Measurements from ENCODE around the gene PTPRT. TPM values are rescaled to one million over a fixed set of nuclear protein-coding genes. Genes with fewer than 3 reads are reported as not detected.

The PTPRT gene
- total and polyA plus RNA-seq, 2 experiments from 2014 or later = not detected

- no peaks in the 10 kb centered on the region for H3K27me3 ChIP-seq (ENCODE audit: insufficient read depth)
- H3F3A ChIP-seq (replicated peaks; ENCODE audit: low read depth) = no peaks in the 10 kb centered on the region
- no peaks in the 10 kb centered on the region for H3K79me2 ChIP-seq (replicated peaks; ENCODE audit: insufficient read depth)
- Mint-ChIP-seq H3K27me3 (ENCODE audit: insufficient read depth, low read depth, poor library complexity) (peaks cover 3% of the 10 kb centered on the region), H3K4me1 (no peaks in the 10 kb centered on the region), H3K36me3 (ENCODE audit: low read depth) (peaks cover 34% of the 10 kb centered on the region), H3K4me3 (no peak overlapping the region), H3K27ac (no peak overlapping the region), H3K9me3 (peaks cover 96% of the 10 kb centered on the region)
- DNase-seq (ENCODE audit: low spot score) = no peak
- H4K20me1 ChIP-seq (replicated peaks; ENCODE audit: insufficient read depth) = no peaks in the 10 kb centered on the region
- TF ChIP-seq, protein P1, sequence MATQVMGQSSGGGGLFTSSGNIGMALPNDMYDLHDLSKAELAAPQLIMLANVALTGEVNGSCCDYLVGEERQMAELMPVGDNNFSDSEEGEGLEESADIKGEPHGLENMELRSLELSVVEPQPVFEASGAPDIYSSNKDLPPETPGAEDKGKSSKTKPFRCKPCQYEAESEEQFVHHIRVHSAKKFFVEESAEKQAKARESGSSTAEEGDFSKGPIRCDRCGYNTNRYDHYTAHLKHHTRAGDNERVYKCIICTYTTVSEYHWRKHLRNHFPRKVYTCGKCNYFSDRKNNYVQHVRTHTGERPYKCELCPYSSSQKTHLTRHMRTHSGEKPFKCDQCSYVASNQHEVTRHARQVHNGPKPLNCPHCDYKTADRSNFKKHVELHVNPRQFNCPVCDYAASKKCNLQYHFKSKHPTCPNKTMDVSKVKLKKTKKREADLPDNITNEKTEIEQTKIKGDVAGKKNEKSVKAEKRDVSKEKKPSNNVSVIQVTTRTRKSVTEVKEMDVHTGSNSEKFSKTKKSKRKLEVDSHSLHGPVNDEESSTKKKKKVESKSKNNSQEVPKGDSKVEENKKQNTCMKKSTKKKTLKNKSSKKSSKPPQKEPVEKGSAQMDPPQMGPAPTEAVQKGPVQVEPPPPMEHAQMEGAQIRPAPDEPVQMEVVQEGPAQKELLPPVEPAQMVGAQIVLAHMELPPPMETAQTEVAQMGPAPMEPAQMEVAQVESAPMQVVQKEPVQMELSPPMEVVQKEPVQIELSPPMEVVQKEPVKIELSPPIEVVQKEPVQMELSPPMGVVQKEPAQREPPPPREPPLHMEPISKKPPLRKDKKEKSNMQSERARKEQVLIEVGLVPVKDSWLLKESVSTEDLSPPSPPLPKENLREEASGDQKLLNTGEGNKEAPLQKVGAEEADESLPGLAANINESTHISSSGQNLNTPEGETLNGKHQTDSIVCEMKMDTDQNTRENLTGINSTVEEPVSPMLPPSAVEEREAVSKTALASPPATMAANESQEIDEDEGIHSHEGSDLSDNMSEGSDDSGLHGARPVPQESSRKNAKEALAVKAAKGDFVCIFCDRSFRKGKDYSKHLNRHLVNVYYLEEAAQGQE (IDR thresholded peaks at IDR 0.05; ENCODE audit: unreplicated experiment) = no peak
- no peak for TF ChIP-seq EZH2phosphoT487 (IDR thresholded peaks at IDR 0.05; ENCODE audit: unreplicated experiment)
- H3K9me2 ChIP-seq (ENCODE audit: insufficient read depth) = no peaks in the 10 kb centered on the region
- no peak overlapping the region for H3K4me3 ChIP-seq
- H3K4me1 ChIP-seq (ENCODE audit: insufficient read depth) = no peaks in the 10 kb centered on the region
- H2AFZ ChIP-seq = no peak overlapping the region
- H3K36me3 ChIP-seq (ENCODE audit: insufficient read depth) = no peaks in the 10 kb centered on the region; the same call in 1 of the 2 replicates
- no peak for ATAC-seq
- H3K27ac ChIP-seq (ENCODE audit: low read depth) = no peak overlapping the region
- H3K4me2 ChIP-seq = no peak overlapping the region
Measured at GRCh38 chr20:42472198-42472597, 717.5 kb downstream of the PTPRT start.

DNA sequence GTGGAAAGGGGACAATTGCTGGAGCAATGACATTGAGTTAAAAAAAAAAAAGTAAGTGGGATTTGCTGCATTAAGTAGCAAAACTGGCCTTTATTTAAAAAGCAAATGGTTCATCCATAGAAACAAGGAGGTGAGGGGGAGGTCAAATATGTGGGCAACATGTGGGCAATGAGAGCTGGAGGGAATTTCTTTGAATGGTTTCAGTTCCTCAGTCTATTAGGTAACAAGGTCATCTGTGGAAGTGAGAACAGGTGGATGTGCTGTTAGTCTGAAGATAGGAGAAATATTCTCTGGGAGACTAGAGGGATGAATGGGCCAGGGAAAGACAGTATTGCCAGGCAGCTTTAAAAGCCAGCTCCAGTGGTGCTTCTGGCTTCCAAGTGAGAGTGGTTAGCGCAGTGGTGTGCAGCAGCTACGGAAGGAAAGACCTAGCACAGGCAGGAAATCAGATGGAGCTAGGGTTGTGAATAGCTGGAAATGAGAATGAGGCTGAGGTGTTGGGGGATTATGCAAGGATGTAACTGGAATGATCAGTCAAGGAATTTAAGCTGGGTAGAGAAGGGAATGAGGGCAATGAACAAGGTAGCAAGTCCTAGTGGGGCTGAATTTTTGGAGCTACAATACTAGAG lies 727.6 kb downstream of the PTPRT start:
- Mint-ChIP-seq H3K9me3 (peaks cover 98% of the 10 kb centered on the region), H3K27me3 (ENCODE audit: insufficient read depth, low read depth, poor library complexity) (no peaks in the 10 kb centered on the region), H3K36me3 (ENCODE audit: low read depth) (peaks cover 40% of the 10 kb centered on the region), H3K4me1 (peaks cover 3% of the 10 kb centered on the region; the same call in 1 of the 3 replicates), H3K27ac (no peak overlapping the region), H3K4me3 (no peak overlapping the region)
- Histone ChIP-seq H3K79me2 (replicated peaks; ENCODE audit: insufficient read depth) (no peaks in the 10 kb centered on the region), H3K4me2 (no peak overlapping the region), H2AFZ (no peak overlapping the region), H3K4me3 (no peak overlapping the region), H3K27me3 (ENCODE audit: insufficient read depth) (no peaks in the 10 kb centered on the region), H3K9me2 (ENCODE audit: insufficient read depth) (no peaks in the 10 kb centered on the region), H3F3A (replicated peaks; ENCODE audit: low read depth) (no peaks in the 10 kb centered on the region), H3K27ac (ENCODE audit: low read depth) (no peak overlapping the region), H4K20me1 (replicated peaks; ENCODE audit: insufficient read depth) (no peaks in the 10 kb centered on the region), H3K36me3 (ENCODE audit: insufficient read depth) (peaks cover 7% of the 10 kb centered on the region), H3K4me1 (ENCODE audit: insufficient read depth) (no peaks in the 10 kb centered on the region)
- DNase-seq (ENCODE audit: low spot score) (no peak), ATAC-seq (no peak)
- TF ChIP-seq, protein P1 (IDR thresholded peaks at IDR 0.05; ENCODE audit: unreplicated experiment) = no peak
- TF ChIP-seq ZNF331 (CRISPR knock-in tag; IDR thresholded peaks at IDR 0.05; ENCODE audit: low read depth) = no peak
- no peak for TF ChIP-seq JUNB (IDR thresholded peaks at IDR 0.05; ENCODE audit: unreplicated experiment)
- no peak for TF ChIP-seq EZH2 (IDR thresholded peaks at IDR 0.05; ENCODE audit: low read depth, unreplicated experiment)
- TF ChIP-seq EZH2phosphoT487 (IDR thresholded peaks at IDR 0.05; ENCODE audit: unreplicated experiment) = no peak
- TF ChIP-seq, protein P2, sequence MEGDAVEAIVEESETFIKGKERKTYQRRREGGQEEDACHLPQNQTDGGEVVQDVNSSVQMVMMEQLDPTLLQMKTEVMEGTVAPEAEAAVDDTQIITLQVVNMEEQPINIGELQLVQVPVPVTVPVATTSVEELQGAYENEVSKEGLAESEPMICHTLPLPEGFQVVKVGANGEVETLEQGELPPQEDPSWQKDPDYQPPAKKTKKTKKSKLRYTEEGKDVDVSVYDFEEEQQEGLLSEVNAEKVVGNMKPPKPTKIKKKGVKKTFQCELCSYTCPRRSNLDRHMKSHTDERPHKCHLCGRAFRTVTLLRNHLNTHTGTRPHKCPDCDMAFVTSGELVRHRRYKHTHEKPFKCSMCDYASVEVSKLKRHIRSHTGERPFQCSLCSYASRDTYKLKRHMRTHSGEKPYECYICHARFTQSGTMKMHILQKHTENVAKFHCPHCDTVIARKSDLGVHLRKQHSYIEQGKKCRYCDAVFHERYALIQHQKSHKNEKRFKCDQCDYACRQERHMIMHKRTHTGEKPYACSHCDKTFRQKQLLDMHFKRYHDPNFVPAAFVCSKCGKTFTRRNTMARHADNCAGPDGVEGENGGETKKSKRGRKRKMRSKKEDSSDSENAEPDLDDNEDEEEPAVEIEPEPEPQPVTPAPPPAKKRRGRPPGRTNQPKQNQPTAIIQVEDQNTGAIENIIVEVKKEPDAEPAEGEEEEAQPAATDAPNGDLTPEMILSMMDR (conservative IDR thresholded peaks at IDR 0.05; ENCODE audit: low read depth in 2 of 2) = no peak
